GM12891 (cell line): ENCODE results near the gene TTC7B.

ENCODE experiments used
- POLR2A ChIP-seq: IDR thresholded peaks from 2 replicates; pipeline ENCODE4 v1.6.1; 2011; ENCODE audit warnings: low read depth, low read length, control low read depth
- POLR2AphosphoS5 ChIP-seq: IDR thresholded peaks from 2 replicates; pipeline ENCODE4 v1.6.1; 2011; ENCODE audit warnings: low read depth, low read length, control low read depth
- POU2F2 ChIP-seq: IDR thresholded peaks from 2 replicates; pipeline ENCODE4 v1.6.1; 2011; ENCODE audit warnings: low read depth, mild to moderate bottlenecking, control low read depth, low read length, moderate library complexity
- SPI1 ChIP-seq: IDR thresholded peaks from 2 replicates; pipeline ENCODE4 v1.6.1; 2011; ENCODE audit warnings: low read depth, low read length, control low read depth
- TAF1 ChIP-seq: IDR thresholded peaks from 2 replicates; pipeline ENCODE4 v1.6.1; 2011; ENCODE audit warnings: low read depth, low read length, control low read depth

DNA sequence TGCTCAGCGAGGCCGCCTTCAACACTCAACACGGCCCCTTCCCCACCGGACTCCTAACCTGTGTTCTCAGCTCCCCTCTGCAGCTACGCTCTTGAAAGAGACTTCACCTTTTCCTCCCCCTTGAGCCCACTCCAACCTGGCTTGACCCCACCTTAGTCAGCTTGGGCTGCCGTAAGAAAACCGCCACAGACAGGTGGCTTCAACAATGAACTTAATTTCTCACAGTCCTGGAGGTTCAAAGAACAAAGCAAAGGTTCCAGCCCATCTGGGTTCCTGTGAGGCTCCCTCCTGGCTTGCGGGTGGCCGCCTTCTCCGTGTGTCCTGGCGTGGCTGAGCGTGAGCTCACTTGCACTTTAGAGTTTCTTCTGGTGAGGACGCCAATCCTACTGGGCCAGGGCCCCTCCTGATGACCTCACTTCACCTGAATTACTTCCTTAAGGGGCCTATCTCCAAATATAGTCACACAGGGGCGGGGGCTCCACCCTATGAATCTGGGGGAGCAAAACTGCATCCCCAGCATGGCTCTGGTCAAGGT lies 280.6 kb downstream of the TTC7B start:
- no peak for TF ChIP-seq POLR2A
- no peak for TF ChIP-seq POLR2AphosphoS5
- no peak for TF ChIP-seq POU2F2
- TF ChIP-seq TAF1: no peak
- no peak for TF ChIP-seq SPI1
